BJ (cell line): ENCODE data around the gene WDR88. TPM values are rescaled to one million over a fixed set of nuclear protein-coding genes. Genes with fewer than 3 reads are reported as not detected.

ENCODE experiments used
- CTCF ChIA-PET: fragments of 350-600 bp; formaldehyde crosslinking; extraction: SDS; loops from one replicate; lab custom pipeline; 2021; ENCODE audit warnings: antibody characterized with exemption, inconsistent platforms; lab: Yijun Ruan, JAX
- POLR2A ChIA-PET: fragments of 300-600 bp; sonication (Branson Sonifier 250); formaldehyde crosslinking; extraction: SDS; loops from one replicate; lab custom pipeline; 2021; ENCODE audit warnings: antibody characterized with exemption; lab: Charles Lee
- DNase-seq: peaks from one replicate; pipeline ENCODE4 v3.0.0-alpha.2; 2011; ENCODE audit warnings: low read depth
- H3K27me3 ChIP-seq: 2 replicates; pipeline ENCODE4 v1.6.0; 2011; ENCODE audit warnings: low read length; ENCODE audit not compliant: control insufficient read depth, insufficient read depth
- H3K36me3 ChIP-seq: 2 replicates; pipeline ENCODE4 v1.5.1; 2011; ENCODE audit warnings: low read length; ENCODE audit not compliant: control insufficient read depth, insufficient read depth
- H3K4me3 ChIP-seq: 2 replicates; pipeline ENCODE4 v1.5.1; 2011; ENCODE audit warnings: low read depth, mild to moderate bottlenecking, control low read depth, low read length
- CTCF ChIP-seq: IDR thresholded peaks from 2 replicates; pipeline ENCODE4 v1.5.1; 2011; ENCODE audit warnings: low read depth, mild to moderate bottlenecking, control low read depth, inconsistent platforms, low read length, moderate library complexity; ENCODE audit not compliant: insufficient read depth
- polyA plus RNA-seq: library from polyadenylated mRNA; depleted of rRNA; stranded (reverse); fragments of >200 nt; gene quantifications from 2 replicates; pipeline ENCODE4 v1.2.3, GENCODE V29; 2011

The WDR88 gene
- polyA plus RNA-seq, 1 experiment = not detected

- CTCF ChIA-PET = interaction anchor here (1.2 to 5.2 kb wide), 6 partner anchors 11 to 213 kb away, joined by 3 to 37 read pairs (median 3); no protein-coding TSS in a partner anchor
These were observed 63.2 kb downstream of the WDR88 start for GRCh38 chr19:33194886-33195644.

GRCh38 chr19:33195645-33196347 is 63.9 kb downstream of the WDR88 start:
- H3K4me3 ChIP-seq = peak overlapping the region; percentile 53; the same call in 1 of the 2 replicates
- peaks cover 6% of the 10 kb centered on the region; the same call in 1 of the 2 replicates for H3K36me3 ChIP-seq
- DNase-seq = no peak
- TF ChIP-seq CTCF = no peak
- ChIA-PET POLR2A (no interaction called here), CTCF (interaction anchor here (1.2 to 5.2 kb wide), 6 partner anchors 12 to 213 kb away, joined by 3 to 37 read pairs (median 3); no protein-coding TSS in a partner anchor)
- H3K27me3 ChIP-seq = peaks cover 5% of the 10 kb centered on the region

More at GRCh38 chr19:33194886-33195644, 63.2 kb downstream of the WDR88 start:
- peaks cover 6% of the 10 kb centered on the region; the same call in 1 of the 2 replicates for H3K36me3 ChIP-seq
- no peak for TF ChIP-seq CTCF
- peaks cover 5% of the 10 kb centered on the region for H3K27me3 ChIP-seq
- no peak for DNase-seq
- POLR2A ChIA-PET = no interaction called here
- peak overlapping the region; percentile 53 for H3K4me3 ChIP-seq

GRCh38 chr19:33196446-33197193 is 64.7 kb downstream of the WDR88 start:
- DNase-seq = no peak
- ChIA-PET CTCF (interaction anchor here (1.6 to 5.2 kb wide), 3 partner anchors 13 to 70 kb away, joined by 3 to 37 read pairs (median 17); no protein-coding TSS in a partner anchor), POLR2A (no interaction called here)
- H3K36me3 ChIP-seq = peaks cover 6% of the 10 kb centered on the region; the same call in 1 of the 2 replicates
- H3K4me3 ChIP-seq = no peak overlapping the region
- no peak for TF ChIP-seq CTCF
- peaks cover 5% of the 10 kb centered on the region for H3K27me3 ChIP-seq

- TF ChIP-seq CTCF = no peak
- ChIA-PET POLR2A (no interaction called here), CTCF (interaction anchor here (1.6 to 5.2 kb wide), 3 partner anchors 14 to 72 kb away, joined by 6 to 37 read pairs (median 17); no protein-coding TSS in a partner anchor)
- no peak for DNase-seq
- Histone ChIP-seq H3K4me3 (no peak overlapping the region), H3K36me3 (peaks cover 7% of the 10 kb centered on the region; the same call in 1 of the 2 replicates), H3K27me3 (0 out of 2 replicates have a peak, but pooled peaks cover 2% of the 10 kb centered on the region)
These were observed 65.7 kb downstream of the WDR88 start for GRCh38 chr19:33197591-33198000.
